Gastroesophageal sphincter (tissue), 4 donors: ENCODE data around the gene SCN2B. TPM values are rescaled to one million over a fixed set of nuclear protein-coding genes. Genes with fewer than 3 reads are reported as not detected.

Source experiments
- ATAC-seq: fragments of 150-250 bp; one replicate; pipeline ENCODE4 v1.9.1; 2016; ENCODE audit warnings: mild to moderate bottlenecking, moderate library complexity
- H3K27ac ChIP-seq, 4 donors: fragments of 200-600 bp; sonication (generic) in 3 of 4; 1 replicate in 3 of 4; 2 replicates in 1 of 4; pipeline ENCODE4 v1.5.1; 2016 to 2019
- H3K27me3 ChIP-seq: fragments of 200-600 bp; sonication (generic); one replicate; pipeline ENCODE4 v1.5.1; 2019
- H3K36me3 ChIP-seq, 2 donors: fragments of 200-600 bp; sonication (generic); one replicate each; pipeline ENCODE4 v1.5.1; 2019; ENCODE audit warnings: control low read depth in 1 of 2
- H3K4me1 ChIP-seq, 3 donors: fragments of 200-600 bp; sonication (generic); 1 replicate in 2 of 3; 2 replicates in 1 of 3; pipeline ENCODE4 v1.5.1; 2016 to 2019; ENCODE audit warnings: control low read depth in 2 of 3
- H3K4me3 ChIP-seq, 2 donors: fragments of 200-600 bp; sonication (generic); one replicate each; pipeline ENCODE4 v1.5.1; 2019; ENCODE audit warnings: mild to moderate bottlenecking in 1 of 2, moderate library complexity in 1 of 2
- H3K9me3 ChIP-seq, 3 donors: fragments of 200-600 bp; sonication (generic); one replicate each; pipeline ENCODE4 v1.5.1; 2017 to 2019; ENCODE audit warnings: control low read depth in 2 of 3
- CTCF ChIP-seq, 4 experiments: fragments of 200-600 bp in 2 of 4; fragments of 450-650 bp in 2 of 4; sonication (generic) in 1 of 4; IDR thresholded peaks; one replicate each; pipeline ENCODE4 v1.5.1; 2017 to 2019; ENCODE audit warnings: antibody characterized with exemption in 4 of 4, mild to moderate bottlenecking in 2 of 4, moderate library complexity in 2 of 4
- EP300 ChIP-seq: sonication (generic); formaldehyde crosslinking; IDR thresholded peaks from one replicate; pipeline ENCODE4 v1.6.1; 2017; ENCODE audit warnings: antibody characterized with exemption, mild to moderate bottlenecking
- POLR2A ChIP-seq, 2 donors: fragments of 450-650 bp; IDR thresholded peaks; one replicate each; pipeline ENCODE4 v1.6.1; 2017; ENCODE audit warnings: antibody characterized with exemption in 2 of 2, mild to moderate bottlenecking in 2 of 2, moderate library complexity in 1 of 2
- POLR2AphosphoS5 ChIP-seq: sonication (generic); formaldehyde crosslinking; IDR thresholded peaks from one replicate; pipeline ENCODE4 v1.6.1; 2017; ENCODE audit warnings: antibody characterized with exemption
- WGBS, 2 donors: methylation state at CpG; one replicate each; pipeline ENCODE4 v1.1.5; 2018; ENCODE audit warnings: low coverage in 1 of 2; 5-methylcytosine and 5-hydroxymethylcytosine counted together
- total RNA-seq, 4 donors: library from RNA; depleted of rRNA; stranded (reverse); fragments of >200 nt; gene quantifications; one replicate each; pipeline ENCODE4 v1.1.0, GENCODE V29; 2016

Gene SCN2B
- total RNA-seq, 4 donors from 2014 or later = 0.25 to 1.0 (median 0.49) TPM

GRCh38 chr11:118146554-118146953, 29.9 kb downstream of the SCN2B start:
- H3K27me3 ChIP-seq = peaks cover 54% of the 10 kb centered on the region
- no peak for ATAC-seq
- H3K4me1 ChIP-seq = peaks cover 0 to 31% (median 11%) of the 10 kb centered on the region in 3 donors
- no peaks in the 10 kb centered on the region for H3K36me3 ChIP-seq
- no peak overlapping the region for H3K4me3 ChIP-seq
- no peaks in the 10 kb centered on the region for H3K9me3 ChIP-seq
- H3K27ac ChIP-seq = peak overlapping the region in 2 of 4 donors; percentile 44 to 75
- TF ChIP-seq POLR2A (IDR thresholded peaks at IDR 0.05) = no peak
- TF ChIP-seq CTCF (IDR thresholded peaks at IDR 0.05) = no peak
- TF ChIP-seq POLR2AphosphoS5 = no peak
- no peak for TF ChIP-seq EP300
- WGBS, 2 donors = 82 to 91% methylated on average over 3 to 6 of the region's 6 CpGs

DNA sequence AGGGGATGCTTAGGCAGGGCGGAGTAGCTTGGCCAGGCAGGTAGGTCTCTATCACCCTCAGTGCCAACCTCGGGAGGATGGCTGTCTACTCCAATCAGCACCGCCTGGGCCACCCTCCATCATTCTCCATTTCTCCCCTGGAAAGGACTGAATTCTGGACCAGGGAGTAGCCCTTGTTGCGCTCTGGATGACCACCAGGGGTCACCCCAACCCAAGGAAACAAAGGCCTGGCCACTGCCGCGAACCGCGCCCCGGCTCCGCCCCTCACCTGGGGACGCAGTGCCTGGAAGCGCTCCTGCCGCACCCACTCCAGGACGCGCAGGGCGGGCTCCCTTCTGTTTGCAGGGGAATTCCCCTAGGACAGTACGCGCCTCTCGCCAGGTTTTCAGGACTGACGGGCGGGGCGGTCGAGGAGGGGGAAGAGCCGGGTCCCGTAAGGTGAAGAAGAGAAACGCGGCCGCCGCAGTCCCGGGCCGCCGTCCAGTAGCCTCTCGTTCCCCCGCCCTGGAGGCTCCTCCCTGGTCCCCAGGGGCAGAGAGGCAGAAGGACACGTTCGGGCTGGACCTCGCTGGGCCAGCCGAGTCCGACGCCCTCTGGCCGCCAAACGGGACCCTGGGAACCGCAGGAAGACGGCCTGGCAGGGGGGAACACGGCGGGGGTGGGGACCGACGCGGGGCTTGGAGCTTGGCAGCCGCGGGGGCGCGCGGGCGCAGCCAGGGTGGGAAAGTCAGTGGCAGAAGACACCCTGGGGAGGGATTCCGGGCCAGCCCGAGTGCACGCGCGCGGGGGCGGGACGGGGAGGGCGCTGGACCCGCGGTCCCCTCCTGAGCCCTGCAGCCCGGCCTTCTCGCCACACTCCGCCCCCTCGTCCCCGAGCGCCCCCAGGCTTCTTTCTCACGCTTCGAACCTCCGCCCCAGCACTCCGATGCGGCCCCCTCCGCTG, 30.9 kb downstream of the SCN2B start:
- peak overlapping the region in 3 of 4 donors; percentile 28 to 75 (median 44) for H3K27ac ChIP-seq
- no CpG with 5 or more reads among the region's 78 CpGs for WGBS, 2 donors

DNA sequence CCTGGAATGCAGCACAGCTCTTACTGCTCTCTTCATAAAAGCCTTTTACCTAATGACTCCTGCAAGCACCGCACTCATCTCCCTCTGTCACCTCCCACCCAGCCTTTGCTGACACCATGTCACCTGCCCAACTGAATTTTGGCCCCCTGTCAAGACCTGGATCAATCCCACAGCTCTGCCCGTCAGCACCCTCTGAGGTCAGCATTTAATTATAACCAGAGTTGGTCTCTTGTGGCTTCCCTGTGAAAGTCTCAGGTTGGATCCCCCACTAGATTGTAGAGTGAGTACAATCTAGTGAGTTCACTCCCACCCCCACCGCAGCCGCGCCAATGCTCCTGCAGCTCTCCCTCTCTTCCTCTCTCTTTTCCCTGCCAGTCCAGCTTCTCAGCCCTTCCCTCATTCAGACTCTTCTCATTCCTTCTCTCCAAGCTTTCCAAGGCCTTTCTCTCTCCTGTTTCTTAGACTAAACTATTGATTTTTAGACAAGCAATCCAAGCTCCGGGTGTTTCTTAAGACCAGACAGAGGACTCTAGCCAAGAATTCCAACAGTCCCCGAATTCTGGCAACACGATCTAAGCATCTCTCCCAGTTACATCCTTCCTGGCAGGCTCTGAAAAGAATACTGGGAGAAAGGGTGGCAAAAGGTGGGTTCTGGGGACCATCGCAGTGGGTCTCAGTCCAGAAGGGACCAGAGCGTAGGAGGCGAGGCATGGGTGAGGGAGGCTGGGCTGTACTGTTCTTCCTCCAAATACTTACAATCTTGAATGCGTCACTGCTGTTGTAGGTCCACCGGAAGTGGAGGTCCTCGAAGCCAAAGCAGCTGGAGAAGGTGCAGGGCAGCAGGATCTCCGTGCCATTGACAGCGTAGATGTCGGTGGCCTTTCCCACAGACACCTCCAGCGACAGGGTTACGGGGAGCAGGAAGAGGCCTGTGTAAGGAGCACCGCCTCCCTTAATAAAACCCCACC, 31.9 kb downstream of the SCN2B start:
- WGBS, 2 donors = 46 to 47% methylated on average over 7 to 11 of the region's 20 CpGs
- peaks cover 63% of the 10 kb centered on the region for H3K27me3 ChIP-seq
- peaks cover 0 to 21% (median 7%) of the 10 kb centered on the region in 3 donors for H3K4me1 ChIP-seq

More for the DNA sequence above, 30.9 kb downstream of the SCN2B start:
- no peaks in the 10 kb centered on the region for H3K9me3 ChIP-seq
- TF ChIP-seq POLR2AphosphoS5 (no peak), CTCF (IDR thresholded peaks at IDR 0.05) (peak in 3 of 4 experiments; percentile 95)
- H3K27me3 ChIP-seq = peaks cover 57% of the 10 kb centered on the region
- H3K4me3 ChIP-seq = peak overlapping the region; percentile 38 to 69
- H3K4me1 ChIP-seq = peaks cover 0 to 21% (median 7%) of the 10 kb centered on the region in 3 donors
- H3K36me3 ChIP-seq = no peaks in the 10 kb centered on the region
- peak; percentile 90 for ATAC-seq

GRCh38 chr11:118143661-118144185, 32.7 kb downstream of the SCN2B start:
- Histone ChIP-seq H3K9me3 (no peaks in the 10 kb centered on the region), H3K27ac (no peak overlapping the region), H3K4me1 (peaks cover 0 to 21% (median 7%) of the 10 kb centered on the region in 3 donors), H3K4me3 (no peak overlapping the region), H3K36me3 (no peaks in the 10 kb centered on the region), H3K27me3 (peaks cover 69% of the 10 kb centered on the region)
- 47 to 55% methylated on average over 3 to 9 of the region's 12 CpGs for WGBS, 2 donors
- TF ChIP-seq POLR2A (IDR thresholded peaks at IDR 0.05) (no peak), EP300 (no peak), POLR2AphosphoS5 (no peak), CTCF (IDR thresholded peaks at IDR 0.05) (no peak)
- ATAC-seq = no peak

More for the DNA sequence above, 31.9 kb downstream of the SCN2B start:
- H3K4me3 ChIP-seq = peak overlapping the region in 1 of 2 donors; percentile 69
- peak overlapping the region in 1 of 4 donors; percentile 75 for H3K27ac ChIP-seq
- peak; percentile 23 for ATAC-seq
- TF ChIP-seq CTCF (IDR thresholded peaks at IDR 0.05) = no peak
- no peak for TF ChIP-seq POLR2A (IDR thresholded peaks at IDR 0.05)
- TF ChIP-seq EP300 = no peak
- no peak for TF ChIP-seq POLR2AphosphoS5
- no peaks in the 10 kb centered on the region for H3K9me3 ChIP-seq
- no peaks in the 10 kb centered on the region for H3K36me3 ChIP-seq
